HG03521 (cell line): ENCODE data around the gene DNAJC11.

Source experiments
- ATAC-seq: cut with Tn5 transposase; IDR thresholded peaks from one replicate; pipeline ENCODE4 v1.9.1; 2021; ENCODE audit warnings: mild to moderate bottlenecking, moderate library complexity; ENCODE audit not compliant: unreplicated experiment

The DNAJC11 gene

GRCh38 chr1:6627031-6627430, 74.6 kb downstream of the DNAJC11 start:
- no peak for ATAC-seq

- ATAC-seq: no peak
Observed at GRCh38 chr1:6625584-6626149, 75.9 kb downstream of the DNAJC11 start.

- peak; percentile 77 for ATAC-seq
Observed at GRCh38 chr1:6624710-6625583, 76.7 kb downstream of the DNAJC11 start, which contains the start of gene THAP3. THAP3 (plus strand) TSS chr1:6624868; CDS start chr1:6625219, 351 bp downstream.

GRCh38 chr1:6623269-6623965, 78.2 kb downstream of the DNAJC11 start:
- no peak for ATAC-seq

GRCh38 chr1:6622396-6623152, 79.0 kb downstream of the DNAJC11 start:
- no peak for ATAC-seq

- ATAC-seq: no peak
Observed at GRCh38 chr1:6621429-6622391, 79.9 kb downstream of the DNAJC11 start.

GRCh38 chr1:6619045-6619444, 82.6 kb downstream of the DNAJC11 start:
- ATAC-seq: no peak

- no peak for ATAC-seq
Observed at GRCh38 chr1:6614929-6615785, 86.5 kb downstream of the DNAJC11 start.

GRCh38 chr1:6614019-6614928, 87.3 kb downstream of the DNAJC11 start:
- ATAC-seq: no peak

GRCh38 chr1:6613361-6614018, 88.1 kb downstream of the DNAJC11 start, which contains the start of gene PHF13:
PHF13 (plus strand) TSS chr1:6613731; CDS start chr1:6614067, 336 bp downstream.
- ATAC-seq: peak; percentile 93

- peak; percentile 23 for ATAC-seq
Observed at GRCh38 chr1:6612641-6613360, 88.8 kb downstream of the DNAJC11 start.

GRCh38 chr1:6603915-6604558, 97.6 kb downstream of the DNAJC11 start:
- ATAC-seq: no peak

- ATAC-seq: no peak
Observed at GRCh38 chr1:6603238-6603914, 98.2 kb downstream of the DNAJC11 start.

- peak; percentile 50 for ATAC-seq
Observed at GRCh38 chr1:6602669-6603237, 98.9 kb downstream of the DNAJC11 start, which contains the start of gene KLHL21. KLHL21 (minus strand) TSS chr1:6602869; CDS start chr1:6602817, 52 bp downstream.
